HG02588 (cell line): Measurements from ENCODE around the gene COL18A1.

Experiments used
- ATAC-seq: cut with Tn5 transposase; IDR thresholded peaks from one replicate; pipeline ENCODE4 v1.9.1; 2021; ENCODE audit warnings: mild to moderate bottlenecking, moderate library complexity; ENCODE audit not compliant: unreplicated experiment

The COL18A1 gene

DNA sequence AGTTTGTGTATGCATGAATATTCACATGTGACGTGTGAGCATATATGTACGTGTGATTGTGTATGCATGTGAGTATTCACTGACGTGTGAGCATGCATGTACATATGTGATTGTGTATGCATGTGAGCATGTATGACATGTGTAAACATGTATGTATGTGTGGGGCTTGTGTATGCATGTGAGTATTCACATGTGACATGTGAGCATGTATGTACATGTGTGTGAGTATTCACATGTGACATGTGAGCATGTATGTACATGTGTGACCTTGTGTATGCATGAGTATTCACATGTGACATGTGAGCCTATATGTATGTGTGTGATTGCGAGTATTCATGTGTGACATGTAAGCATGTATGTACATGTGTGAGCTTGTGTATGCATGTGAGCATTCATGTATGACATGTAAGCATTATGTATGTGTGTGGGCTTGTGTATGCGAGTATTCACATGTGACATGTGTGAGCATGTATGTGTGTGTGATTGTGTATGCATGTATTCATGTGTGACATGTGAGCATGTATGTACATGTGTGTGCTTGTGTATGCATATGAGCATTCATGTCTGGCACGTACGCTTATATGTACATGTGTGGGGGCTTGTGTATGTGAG lies 47.8 kb downstream of the COL18A1 start:
- no peak for ATAC-seq

- ATAC-seq: no peak
Observed at GRCh38 chr21:45453308-45453950, 48.5 kb downstream of the COL18A1 start.

- ATAC-seq: no peak
Observed at GRCh38 chr21:45454060-45454925, 49.3 kb downstream of the COL18A1 start.

DNA sequence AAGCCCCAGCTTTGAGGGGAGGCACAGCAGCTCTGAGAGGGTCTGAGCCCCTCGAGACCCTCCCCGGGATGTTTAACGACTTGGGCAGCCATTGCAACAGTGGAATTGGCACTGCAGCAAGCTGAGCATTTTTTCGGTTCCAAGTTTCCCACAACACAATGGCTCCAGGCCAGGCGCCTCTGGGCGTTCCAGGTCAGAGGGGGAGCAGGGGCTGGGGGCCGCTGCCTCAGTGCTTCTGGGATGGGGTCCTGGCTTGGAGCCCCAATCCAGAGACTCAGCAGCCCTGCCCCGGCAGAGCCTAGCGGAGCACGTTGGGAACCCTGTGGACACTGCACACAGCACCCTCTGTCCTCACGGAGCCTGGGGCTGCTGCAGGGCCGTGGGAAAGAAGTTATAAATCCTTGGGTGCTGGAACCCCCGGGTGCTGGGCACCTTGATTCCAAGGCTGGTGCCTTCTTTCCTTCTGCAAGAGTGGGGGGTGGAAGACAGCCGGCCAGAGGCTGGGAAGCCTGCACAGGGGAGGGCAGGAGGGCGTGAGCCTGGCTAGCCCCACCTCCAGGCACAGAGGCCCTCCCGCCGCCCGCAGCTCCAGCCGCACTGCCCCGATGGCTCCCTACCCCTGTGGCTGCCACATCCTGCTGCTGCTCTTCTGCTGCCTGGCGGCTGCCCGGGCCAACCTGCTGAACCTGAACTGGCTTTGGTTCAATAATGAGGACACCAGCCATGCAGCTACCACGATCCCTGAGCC lies 50.1 kb downstream of the COL18A1 start:
- ATAC-seq: no peak

GRCh38 chr21:45455674-45456583 lies 51.0 kb downstream of the COL18A1 start:
- ATAC-seq: no peak

DNA sequence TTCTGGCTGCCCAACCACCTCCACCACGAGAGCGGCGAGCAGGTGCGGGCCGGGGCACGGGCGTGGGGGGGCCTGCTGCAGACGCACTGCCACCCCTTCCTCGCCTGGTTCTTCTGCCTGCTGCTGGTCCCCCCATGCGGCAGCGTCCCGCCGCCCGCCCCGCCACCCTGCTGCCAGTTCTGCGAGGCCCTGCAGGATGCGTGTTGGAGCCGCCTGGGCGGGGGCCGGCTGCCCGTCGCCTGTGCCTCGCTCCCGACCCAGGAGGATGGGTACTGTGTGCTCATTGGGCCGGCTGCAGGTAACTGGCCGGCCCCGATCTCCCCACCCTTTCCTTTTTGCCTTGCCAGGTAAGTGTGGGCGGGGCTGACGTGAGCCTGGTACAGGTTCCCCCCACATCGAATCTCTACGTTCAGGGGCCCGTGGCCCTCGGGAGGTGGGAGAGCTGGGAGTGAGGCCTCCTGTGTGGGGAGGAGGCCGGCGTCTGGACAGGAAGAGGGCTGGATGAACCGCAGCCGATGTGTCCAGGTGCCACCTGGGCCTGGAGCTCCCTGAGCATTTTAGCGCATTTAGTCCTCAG lies 51.7 kb downstream of the COL18A1 start:
- no peak for ATAC-seq

- no peak for ATAC-seq
Observed at GRCh38 chr21:45457161-45457831, 52.3 kb downstream of the COL18A1 start.

DNA sequence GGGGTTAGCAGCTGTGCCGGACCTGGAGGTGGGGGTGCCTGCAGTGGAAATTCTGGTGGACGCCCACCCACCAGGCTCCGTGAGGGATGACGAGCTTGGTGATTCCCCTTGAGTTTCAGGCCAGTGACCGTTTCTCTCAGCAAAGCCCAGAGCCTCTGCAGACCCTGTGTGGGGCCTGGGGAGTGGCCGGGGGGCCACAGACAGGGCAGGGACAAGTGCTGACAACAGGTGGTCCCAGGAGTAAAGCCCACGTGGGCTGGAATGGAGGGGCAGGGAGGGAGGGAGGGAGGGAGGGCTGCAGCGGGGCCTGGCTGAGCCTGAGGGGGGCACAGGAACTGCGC lies 52.8 kb downstream of the COL18A1 start:
- ATAC-seq: no peak

DNA sequence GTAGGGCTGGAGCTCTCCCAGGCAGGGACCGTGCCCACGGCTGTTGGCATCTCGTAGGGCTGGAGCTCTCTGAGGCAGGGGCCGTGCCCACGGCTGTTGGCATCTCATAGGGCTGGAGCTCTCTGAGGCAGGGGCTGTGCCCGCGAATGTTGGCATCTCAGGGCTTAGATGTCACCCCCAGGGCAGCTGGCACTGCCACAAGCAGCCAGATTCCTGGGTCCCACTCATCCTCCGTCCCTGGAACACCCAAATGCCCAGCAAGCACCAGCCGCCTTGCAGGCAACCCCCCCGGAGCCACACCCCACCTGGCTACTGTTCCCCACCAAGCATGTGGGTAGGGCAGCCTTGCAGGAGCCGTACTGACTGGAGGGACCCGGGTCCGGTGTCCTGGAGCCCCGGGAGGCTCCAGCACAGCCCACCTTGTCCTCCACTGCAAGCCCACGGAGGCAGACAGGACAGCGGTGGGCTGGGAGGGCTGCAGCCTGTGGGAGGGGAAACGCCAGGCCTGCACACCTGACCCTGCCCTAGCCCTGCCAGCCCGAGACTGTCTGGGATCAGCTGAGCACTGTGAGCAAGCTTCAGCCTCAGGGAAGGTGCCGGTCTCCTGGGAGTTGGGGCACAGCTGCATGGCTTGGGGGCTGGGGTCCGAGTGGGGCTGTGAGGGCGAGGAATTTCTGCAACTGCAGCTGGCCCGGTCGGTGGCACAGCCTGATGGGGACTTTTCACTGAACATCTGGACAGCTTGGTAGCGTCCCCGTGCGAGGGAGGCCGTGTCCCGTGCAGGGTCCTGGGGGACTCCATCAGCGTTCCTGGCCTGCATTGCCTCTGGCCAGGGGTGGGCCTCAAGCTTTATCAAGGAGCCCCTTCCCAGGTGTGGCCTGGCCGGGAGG lies 53.6 kb downstream of the COL18A1 start:
- ATAC-seq: no peak

DNA sequence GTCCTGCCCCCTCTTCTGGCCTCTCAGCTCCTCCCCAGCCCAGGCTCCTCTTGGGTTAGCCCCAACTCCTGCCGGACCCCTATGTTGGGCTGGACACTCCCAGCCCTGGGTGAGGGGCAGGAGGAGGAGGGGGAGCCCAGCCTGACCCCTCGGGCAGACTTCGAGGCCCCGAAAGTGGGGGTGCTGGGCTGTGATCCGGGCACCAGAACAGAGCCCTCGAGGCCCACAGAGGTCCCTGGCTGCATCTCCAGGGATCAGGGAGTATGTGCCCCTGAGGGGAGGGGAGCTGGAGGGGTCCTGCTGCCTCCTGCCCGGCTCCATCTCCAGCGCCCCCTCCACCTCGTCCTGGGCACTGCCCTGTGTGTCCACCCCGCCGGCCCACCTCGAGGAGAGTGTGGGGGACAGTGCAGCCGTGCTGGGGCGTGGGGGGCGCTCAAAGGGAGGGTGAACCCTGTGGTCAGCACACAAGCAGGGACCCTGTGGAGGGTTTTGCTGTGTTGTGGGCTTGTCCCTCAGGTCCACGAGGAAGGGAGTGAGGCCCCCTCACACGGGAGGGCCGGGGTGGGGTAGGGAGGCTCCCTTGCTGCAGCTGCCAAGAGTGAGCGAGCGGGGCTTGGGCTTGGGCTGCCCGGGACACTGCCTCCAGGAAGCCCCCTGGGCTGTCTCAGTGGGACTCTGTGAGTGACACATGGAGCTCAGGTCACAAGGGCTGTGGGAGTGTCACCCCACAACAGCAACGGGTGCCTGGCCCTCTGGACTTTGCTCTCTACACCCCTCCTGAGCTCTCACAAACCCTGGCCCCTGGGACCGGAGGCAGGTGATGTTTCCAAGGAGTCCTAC lies 54.4 kb downstream of the COL18A1 start:
- no peak for ATAC-seq

GRCh38 chr21:45460011-45460565 lies 55.1 kb downstream of the COL18A1 start:
- ATAC-seq: no peak

DNA sequence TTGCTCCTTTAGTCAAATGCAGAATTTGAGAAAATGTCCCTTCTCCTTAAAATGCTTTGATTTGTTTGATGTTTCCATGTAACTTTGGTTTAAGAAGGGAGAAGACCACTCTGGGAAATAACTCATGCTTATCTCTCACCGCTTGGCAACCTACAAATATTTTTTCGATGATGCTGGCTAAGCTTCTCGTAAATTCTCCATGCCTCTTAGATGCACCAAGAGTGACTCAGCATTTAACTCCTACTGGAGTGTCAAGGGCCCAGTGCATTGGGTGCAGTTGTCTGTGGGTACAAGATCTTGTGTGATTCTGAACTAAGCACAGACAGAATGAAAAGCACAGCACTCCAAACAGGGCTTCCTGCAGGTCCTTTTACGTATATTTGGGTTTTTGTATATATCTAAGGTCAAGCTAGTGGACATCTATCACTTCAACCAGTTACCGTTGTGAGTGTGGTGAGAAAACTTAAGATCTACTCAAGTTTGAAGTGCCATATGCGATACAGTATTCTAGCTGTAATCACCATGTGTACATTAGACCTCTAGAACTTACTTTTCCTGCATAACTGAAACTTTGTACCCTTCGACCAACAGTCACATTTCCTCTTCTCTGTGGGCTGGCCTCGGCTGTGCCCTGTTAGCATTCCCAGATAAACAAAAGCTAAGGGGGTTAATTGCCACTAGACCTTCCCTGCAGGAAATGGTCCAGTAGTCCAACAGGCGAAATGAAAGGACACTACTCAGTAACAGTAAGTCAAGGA lies 55.8 kb downstream of the COL18A1 start:
- ATAC-seq: no peak

DNA sequence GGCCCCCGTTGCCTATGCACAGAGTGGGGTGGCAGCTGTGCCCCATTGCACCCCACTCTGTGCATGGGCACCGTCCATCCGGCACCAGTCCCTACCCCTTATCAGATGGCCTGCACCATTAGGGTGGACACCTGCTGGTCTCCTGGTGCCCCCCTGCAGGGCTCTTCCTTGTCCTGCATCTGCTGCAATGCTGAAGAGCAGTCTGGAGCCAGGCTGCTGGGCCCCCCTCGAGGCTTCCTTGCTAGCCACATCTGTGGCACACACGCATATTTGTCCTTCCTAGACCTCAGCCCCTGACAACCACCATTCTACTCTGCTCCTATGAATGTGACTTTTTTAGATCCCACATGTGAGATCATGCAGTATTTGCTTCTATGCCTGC lies 56.4 kb downstream of the COL18A1 start:
- ATAC-seq: no peak

GRCh38 chr21:45461806-45462341 lies 56.9 kb downstream of the COL18A1 start:
- no peak for ATAC-seq

DNA sequence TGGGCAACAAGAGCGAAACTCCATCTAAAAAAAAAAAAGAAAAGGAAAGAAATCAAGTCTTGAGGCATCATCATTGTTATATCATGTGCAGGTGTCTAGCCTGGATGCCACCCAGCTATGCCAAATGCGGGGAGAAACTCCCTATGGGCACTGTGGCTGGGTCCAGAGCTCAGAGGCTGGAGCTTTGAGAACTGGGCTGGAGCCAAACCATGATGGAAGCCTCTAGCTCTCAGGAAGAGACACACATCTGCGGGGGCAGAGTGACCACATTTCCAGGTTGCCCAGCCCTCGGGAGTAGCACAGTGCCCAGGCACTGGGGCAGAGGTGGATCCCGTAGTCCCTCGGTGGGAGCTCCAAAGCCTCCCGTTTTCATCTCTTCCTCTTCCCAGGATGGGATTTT lies 58.9 kb downstream of the COL18A1 start:
- no peak for ATAC-seq

DNA sequence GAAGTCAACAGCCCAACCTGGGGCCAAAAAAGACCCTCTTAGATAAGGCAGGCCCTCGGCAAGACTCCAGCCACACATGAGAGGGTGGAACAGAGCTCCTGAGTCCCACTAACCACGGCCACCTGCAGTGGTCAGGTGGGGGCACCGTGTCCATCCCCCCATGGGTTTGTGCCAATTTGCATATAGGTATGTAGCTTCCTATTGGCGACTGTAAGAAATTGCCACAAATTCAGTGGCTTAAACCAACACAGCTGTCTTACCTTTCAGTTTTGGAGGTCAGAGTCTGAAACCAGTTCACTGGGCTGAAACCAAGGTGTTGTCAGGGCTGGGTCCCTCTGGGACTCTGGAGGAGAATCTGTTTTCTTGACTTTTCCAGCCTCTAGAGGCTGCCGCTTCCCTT lies 59.3 kb downstream of the COL18A1 start:
- no peak for ATAC-seq
